NCI-H2107 treated with DMSO at 0.1 percent for 48 hours (cell line): ENCODE data around the gene EIF5AL1.
"Not testable (repeated sequence)": the region's sequence is repeated elsewhere in the genome, so short reads cannot be mapped to it uniquely, and the experiment has no call there.

Source experiments
- DNase-seq: peaks from one replicate; lab custom pipeline; 2025; ENCODE audit not compliant: unreplicated experiment; lab: John Stamatoyannopoulos, UW

The EIF5AL1 gene

DNA sequence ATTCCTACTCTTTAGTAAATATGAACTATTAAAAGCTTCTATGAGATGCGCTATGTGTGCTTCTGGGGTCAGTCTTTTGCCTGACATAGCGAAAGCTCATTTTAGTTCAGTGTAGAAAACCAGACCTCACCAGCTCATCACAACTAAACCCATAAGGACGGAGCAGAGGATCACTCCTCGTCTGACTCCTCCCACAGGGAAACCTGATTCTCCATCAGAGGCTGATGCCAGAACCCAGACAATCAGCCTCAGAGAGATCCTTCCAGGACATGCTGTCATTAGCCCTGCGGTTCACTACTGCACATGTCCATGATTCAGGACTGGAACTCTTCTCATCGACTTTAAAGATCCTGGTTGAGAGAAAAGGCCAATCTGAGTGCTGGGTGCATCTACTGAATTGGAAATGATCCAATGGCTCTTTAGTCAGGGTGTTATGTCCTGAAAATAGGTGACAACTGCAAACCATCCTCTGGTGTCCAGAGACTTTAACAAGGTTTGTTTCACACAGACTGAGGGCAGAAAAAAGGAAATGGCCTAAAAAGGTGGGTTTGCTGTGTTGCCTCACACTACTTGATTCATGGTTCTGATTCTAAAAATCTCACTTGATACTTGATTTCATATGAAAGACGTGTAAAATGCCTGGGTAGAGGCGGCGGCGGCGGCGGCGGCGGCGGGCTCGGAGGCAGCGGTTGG, at the start of gene EIF5AL1:
Gene EIF5AL1 (plus strand): TSS at position 643 of the 693 bp plus-strand sequence. CDS start 117 bp downstream, outside the sequence.
- DNase-seq, result not testable (repeated sequence)

DNA sequence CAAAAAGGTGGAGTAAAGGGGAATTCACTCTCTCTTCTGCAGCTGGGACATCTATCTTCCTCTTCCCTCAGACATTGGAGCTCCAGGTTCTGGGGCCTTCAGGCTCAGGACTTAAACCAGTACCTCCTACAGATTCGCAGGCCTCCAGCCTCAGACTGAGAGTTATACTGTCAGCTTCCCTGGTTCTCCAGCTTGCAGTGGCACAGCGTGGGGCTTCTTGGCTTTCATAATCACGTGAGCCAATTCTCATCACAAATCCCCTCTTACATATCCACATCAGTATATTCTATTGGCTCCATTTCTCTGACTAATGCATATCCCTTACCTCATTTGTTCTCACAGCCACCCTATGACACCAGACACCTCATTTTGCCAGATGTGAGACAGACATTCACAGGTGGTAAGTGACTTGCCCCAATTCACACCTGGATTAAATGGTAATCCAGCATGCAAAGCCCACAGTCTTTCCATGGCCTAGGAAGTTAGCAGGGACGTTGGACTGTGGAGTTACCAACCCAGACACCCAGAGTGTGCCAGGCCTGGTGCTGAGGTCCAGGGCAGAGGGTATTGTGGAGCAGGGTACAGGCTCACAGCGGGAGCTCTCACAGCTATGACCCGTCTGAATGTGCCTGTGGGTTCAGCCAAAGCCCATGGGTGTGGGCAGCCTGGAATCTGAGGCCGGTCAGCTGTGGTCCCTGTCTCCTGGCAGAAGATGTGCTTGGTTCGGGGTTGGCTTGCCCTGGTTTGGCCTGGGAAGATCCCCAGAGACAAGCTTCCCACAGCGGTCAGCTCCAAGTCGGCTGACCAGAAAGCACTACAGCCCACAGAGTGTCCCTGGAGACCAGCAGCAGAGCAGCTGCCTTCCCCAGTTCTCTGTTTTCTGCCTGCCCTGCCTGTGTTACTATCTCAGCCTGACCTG, 48.5 kb upstream of the EIF5AL1 start:
- no peak for DNase-seq

DNA sequence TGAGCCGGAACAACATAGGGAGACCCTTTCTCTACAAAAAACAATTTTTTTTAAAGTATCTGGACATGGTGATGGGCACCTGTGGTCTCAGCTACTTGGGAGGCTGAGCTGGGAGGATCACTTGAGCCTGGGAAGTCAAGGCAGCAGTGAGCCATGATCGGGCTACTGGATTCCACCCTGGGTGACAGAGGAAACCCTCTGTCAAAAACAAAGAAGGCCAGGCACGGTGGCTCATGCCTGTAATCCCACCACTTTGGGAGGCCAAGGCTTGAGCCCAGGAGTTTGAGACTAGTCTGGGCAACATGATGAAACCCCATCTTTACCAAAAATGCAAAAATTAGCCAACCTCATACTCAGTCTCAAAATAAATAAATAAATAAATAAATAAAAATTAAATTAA, 47.0 kb upstream of the EIF5AL1 start:
- DNase-seq, result no peak

- DNase-seq, result no peak
Measured at GRCh38 chr10:79468015-79468560, 44.2 kb upstream of the EIF5AL1 start.

GRCh38 chr10:79468841-79469585, 43.3 kb upstream of the EIF5AL1 start:
- no peak for DNase-seq

- no peak for DNase-seq
Measured at GRCh38 chr10:79470096-79470495, 42.2 kb upstream of the EIF5AL1 start.

DNA sequence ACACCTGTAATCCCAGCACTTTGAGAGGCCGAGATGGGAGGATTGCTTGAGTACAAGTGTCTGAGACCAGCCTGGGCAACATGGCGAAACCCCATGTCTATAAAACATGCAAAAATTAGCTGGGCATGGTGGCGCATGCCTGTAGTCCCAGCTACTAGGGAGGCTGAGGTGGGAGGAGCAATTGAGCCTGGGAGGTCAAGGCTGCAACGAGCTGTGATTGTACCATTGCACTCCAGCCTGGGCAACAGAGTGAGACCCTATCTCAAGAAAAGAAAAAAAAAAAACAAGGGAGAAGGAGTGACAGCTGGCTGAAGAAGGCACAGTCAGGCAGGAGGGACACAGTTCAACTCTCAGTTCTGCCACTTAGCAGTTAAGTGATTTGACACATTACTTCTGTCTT, 40.6 kb upstream of the EIF5AL1 start:
- DNase-seq, result no peak

GRCh38 chr10:79472449-79472848, 39.9 kb upstream of the EIF5AL1 start:
- no peak for DNase-seq

- DNase-seq, result no peak
Measured at GRCh38 chr10:79472951-79473350, 39.4 kb upstream of the EIF5AL1 start.

DNA sequence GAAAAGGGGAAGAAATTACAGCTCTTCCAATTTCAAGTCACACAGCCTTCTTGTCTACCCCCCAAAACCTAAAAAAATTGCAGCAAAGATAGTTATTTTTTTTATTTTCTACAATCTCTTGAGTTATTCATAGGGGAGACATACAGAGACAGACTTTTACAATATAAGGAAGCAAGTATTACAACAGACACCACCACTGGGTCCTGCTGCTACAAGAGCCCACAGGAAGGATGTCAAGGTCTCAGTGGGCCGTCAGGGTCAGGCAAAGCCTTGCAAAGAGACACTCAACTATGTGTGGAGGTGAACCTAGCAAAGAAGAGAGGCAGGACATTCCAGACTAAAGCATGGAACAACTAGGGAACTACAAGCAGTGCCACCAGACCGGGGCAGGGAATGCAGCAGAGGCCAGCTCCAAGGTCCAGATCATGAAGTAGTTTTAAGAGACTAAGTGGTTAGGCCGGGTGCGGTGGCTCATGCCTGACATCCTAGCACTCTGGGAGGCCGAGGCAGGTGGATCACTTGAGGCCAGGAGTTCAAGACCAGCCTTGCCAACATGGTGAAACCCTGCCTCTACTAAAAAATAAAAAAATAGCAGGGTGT, 38.7 kb upstream of the EIF5AL1 start:
- no peak for DNase-seq

- DNase-seq, result no peak
Measured at GRCh38 chr10:79475119-79475653, 37.1 kb upstream of the EIF5AL1 start.

DNA sequence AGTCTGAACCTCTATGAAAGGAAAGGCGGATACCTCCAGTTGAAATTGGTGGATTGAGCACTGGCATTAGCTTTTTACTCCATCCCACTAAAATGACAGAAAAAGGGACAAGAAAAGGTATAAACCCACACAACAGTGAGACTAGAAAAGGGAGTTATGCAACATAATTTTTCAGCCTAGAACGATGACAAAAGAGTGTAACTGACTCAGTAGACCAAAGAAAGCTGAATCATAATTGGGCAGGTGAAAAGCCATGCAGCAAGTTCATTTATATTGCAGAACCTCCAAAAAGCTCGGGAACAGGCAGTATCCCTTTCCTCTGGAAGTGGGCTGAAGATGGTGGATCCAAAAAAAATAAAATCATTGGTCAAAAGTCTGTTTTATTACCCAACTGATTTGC, 36.5 kb upstream of the EIF5AL1 start:
- DNase-seq, result no peak

DNA sequence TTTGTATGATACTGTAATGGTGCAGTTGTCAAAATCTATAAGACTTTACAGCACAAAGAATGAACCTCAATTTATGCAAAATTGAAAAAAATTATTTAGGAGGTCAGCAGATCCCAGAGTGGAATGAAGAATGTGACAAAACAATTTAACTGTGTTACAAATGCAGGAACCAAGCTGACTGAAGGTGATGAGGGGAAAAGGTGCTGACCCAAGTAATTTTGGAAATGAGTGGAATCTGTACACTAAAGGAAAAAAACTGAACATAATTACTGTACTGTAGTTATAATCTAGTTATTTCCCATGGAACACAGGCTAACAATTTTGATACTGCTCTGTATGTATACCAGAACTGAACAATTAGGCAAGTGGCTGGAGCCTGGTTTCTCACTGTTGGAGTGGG, 35.7 kb upstream of the EIF5AL1 start:
- DNase-seq, result no peak

DNA sequence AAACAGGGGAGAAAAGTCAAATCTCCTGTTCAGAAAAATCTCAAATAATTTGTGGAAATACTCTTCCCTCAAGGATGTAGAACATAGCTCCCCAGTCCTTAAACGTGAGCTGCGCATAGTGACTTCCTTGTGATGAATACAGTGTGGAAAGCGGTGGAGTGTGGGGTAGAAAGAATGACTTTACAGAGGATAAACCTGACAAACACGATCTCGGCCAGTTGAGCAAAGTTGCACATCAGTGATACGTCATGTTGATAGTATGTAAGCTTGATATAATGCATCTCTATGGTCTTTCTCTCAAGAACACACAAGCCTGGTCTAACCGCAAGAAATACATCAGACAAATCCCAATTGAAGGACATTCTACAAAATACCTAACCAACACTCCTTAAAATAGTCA, 34.9 kb upstream of the EIF5AL1 start:
- no peak for DNase-seq

GRCh38 chr10:79479283-79479909, 32.9 kb upstream of the EIF5AL1 start:
- no peak for DNase-seq

GRCh38 chr10:79482304-79482703, 30.0 kb upstream of the EIF5AL1 start:
- DNase-seq, result no peak

GRCh38 chr10:79482741-79483140, 29.6 kb upstream of the EIF5AL1 start:
- no peak for DNase-seq

- DNase-seq, result no peak
Measured at GRCh38 chr10:79483299-79483698, 29.0 kb upstream of the EIF5AL1 start.

DNA sequence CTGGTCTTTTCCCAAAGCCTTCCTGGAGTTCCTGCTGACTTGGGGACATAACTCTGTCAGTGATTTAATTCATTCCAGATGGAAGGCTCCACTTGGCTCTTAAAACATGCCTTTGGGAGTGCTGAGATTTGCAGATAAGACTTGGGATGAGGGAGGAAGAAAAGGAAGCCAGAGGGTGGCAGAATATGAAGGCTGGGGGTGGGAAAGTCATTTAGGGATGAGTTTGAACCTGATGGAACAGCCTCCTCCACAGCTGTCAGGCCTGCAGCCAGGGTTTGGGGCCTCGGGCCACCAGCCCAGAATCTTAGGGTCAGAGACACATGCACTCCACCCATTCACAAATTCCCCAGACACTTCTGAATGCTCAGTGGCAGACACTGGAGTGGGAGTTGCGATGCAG, 28.4 kb upstream of the EIF5AL1 start:
- no peak for DNase-seq

- DNase-seq, result no peak
Measured at GRCh38 chr10:79484476-79484875, 27.9 kb upstream of the EIF5AL1 start.
